H1 (cell line): ENCODE measurements around the gene TNIK. TPM values are rescaled to one million over a fixed set of nuclear protein-coding genes. Genes with fewer than 3 reads are reported as not detected.

ENCODE experiments used
- E2F6 ChIP-seq: IDR thresholded peaks from 2 replicates; pipeline ENCODE4 v1.6.1; 2012; ENCODE audit warnings: inconsistent platforms
- EP300 ChIP-seq, 2 experiments: IDR thresholded peaks; 1 replicate in 1 of 2; 2 replicates in 1 of 2; pipeline ENCODE4 v1.6.1; 2011 to 2012; ENCODE audit warnings: low read depth in 2 of 2, low read length in 2 of 2, mild to moderate bottlenecking in 2 of 2, borderline replicate concordance in 1 of 2, inconsistent platforms in 1 of 2, moderate library complexity in 1 of 2
- RBBP5 ChIP-seq: IDR thresholded peaks from 2 replicates; pipeline ENCODE4 v1.7.1; 2012; ENCODE audit warnings: low read depth, mild to moderate bottlenecking, inconsistent platforms, low read length, moderate library complexity, borderline replicate concordance
- RXRA ChIP-seq: IDR thresholded peaks from 2 replicates; pipeline ENCODE4 v1.6.1; 2011; ENCODE audit warnings: low read depth, mild to moderate bottlenecking, low read length, moderate library complexity; ENCODE audit not compliant: insufficient read depth
- polyA plus RNA-seq, 7 experiments: library from polyadenylated mRNA; depleted of rRNA in 3 of 7; stranded (reverse) in 5 of 7; unstranded in 2 of 7; fragments of >200 nt in 5 of 7; fragments of 200-250 nt in 2 of 7; gene quantifications; 1 replicate in 5 of 7; 2 replicates in 1 of 7; 4 replicates in 1 of 7; pipeline versions ENCODE4 v1.2.1 to v1.2.3, GENCODE V29; 2011 to 2013; ENCODE audit warnings: missing spikeins in 2 of 7, mixed read lengths in 2 of 7
- total RNA-seq: library from RNA; stranded (reverse); fragmentation: NEBNext Ultra II Directional; extraction: Animal tissue kit (Norgen Biotek cat#: 25700); gene quantifications from 2 replicates; pipeline ENCODE4 v1.2.1, GENCODE V29; 2021

TNIK gene
- total and polyA plus RNA-seq, 2 of the 8 experiments (the other 6 are each of a cell fraction or from before 2014, with no cell fraction given): 7.4 to 42.0 TPM

DNA sequence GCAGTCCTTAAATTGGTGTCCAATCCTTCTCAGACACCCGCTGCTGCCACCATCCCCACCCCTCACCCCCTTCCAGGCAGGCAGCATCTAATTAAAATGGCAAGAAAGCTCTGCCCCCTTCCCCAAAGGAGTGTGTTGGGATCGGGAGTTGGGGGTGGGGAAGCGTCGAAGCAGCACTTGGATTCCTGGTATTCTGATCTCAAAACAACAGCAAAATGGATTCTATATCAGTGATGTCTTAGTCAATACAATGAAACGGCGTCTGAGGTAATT lies 1.4 kb downstream of the TNIK start (continued):
- TF ChIP-seq EP300 (IDR thresholded peaks at IDR 0.05; ENCODE audit: borderline replicate concordance in 1 of 2, low read depth in 2 of 2, low read length in 2 of 2): no peak
- TF ChIP-seq RXRA: no peak
- no peak for TF ChIP-seq E2F6
- no peak for TF ChIP-seq RBBP5
